GM23248 (cell line): ENCODE measurements around the gene FOXL1. TPM values are rescaled to one million over a fixed set of nuclear protein-coding genes. Genes with fewer than 3 reads are reported as not detected.

Source experiments
- DNase-seq: peaks from one replicate; pipeline ENCODE4 v3.0.0-alpha.2; 2015
- H2AFZ ChIP-seq: fragments of 200-600 bp; sonication (generic); 2 replicates; pipeline ENCODE4 v1.6.1; 2016; ENCODE audit warnings: antibody characterized with exemption
- H3F3A ChIP-seq: fragments of 200-600 bp; sonication (generic); 2 replicates; pipeline ENCODE4 v1.6.1; 2016; ENCODE audit warnings: mild to moderate bottlenecking, antibody characterized with exemption, mixed run types; ENCODE audit not compliant: insufficient read depth
- H3K27ac ChIP-seq: fragments of 200-600 bp; sonication (generic); 2 replicates; pipeline ENCODE4 v1.5.1; 2016; ENCODE audit warnings: mild to moderate bottlenecking
- H3K27me3 ChIP-seq: fragments of 200-600 bp; sonication (generic); replicated peaks from 2 replicates; pipeline ENCODE4 v1.6.1; 2016; ENCODE audit warnings: mild to moderate bottlenecking; ENCODE audit not compliant: insufficient read depth
- H3K36me3 ChIP-seq: fragments of 200-600 bp; sonication (generic); 2 replicates; pipeline ENCODE4 v1.6.1; 2016; ENCODE audit warnings: low read depth, mild to moderate bottlenecking
- H3K4me1 ChIP-seq: fragments of 200-600 bp; sonication (generic); 2 replicates; pipeline ENCODE4 v1.6.1; 2016; ENCODE audit warnings: mild to moderate bottlenecking; ENCODE audit not compliant: insufficient read depth
- H3K4me2 ChIP-seq: fragments of 200-600 bp; sonication (generic); one replicate; pipeline ENCODE4 v1.6.1; 2016; ENCODE audit warnings: mild to moderate bottlenecking; ENCODE audit not compliant: unreplicated experiment
- H3K4me3 ChIP-seq: fragments of 200-600 bp; sonication (generic); 2 replicates; pipeline ENCODE4 v1.5.1; 2016; ENCODE audit warnings: mild to moderate bottlenecking
- H3K79me2 ChIP-seq: fragments of 200-600 bp; sonication (generic); 2 replicates; pipeline ENCODE4 v1.6.1; 2016; ENCODE audit warnings: mild to moderate bottlenecking; ENCODE audit not compliant: insufficient read depth
- H3K9ac ChIP-seq: fragments of 200-600 bp; sonication (generic); 2 replicates; pipeline ENCODE4 v1.6.1; 2016; ENCODE audit warnings: mild to moderate bottlenecking
- H3K9me2 ChIP-seq: fragments of 200-600 bp; sonication (generic); 2 replicates; pipeline ENCODE4 v1.6.1; 2016; ENCODE audit warnings: mixed run types, mild to moderate bottlenecking, moderate library complexity; ENCODE audit not compliant: insufficient read depth
- H3K9me3 ChIP-seq: fragments of 200-600 bp; sonication (generic); one replicate; pipeline ENCODE4 v1.6.1; 2017; ENCODE audit warnings: low read depth
- H4K20me1 ChIP-seq: fragments of 200-600 bp; sonication (generic); 2 replicates; pipeline ENCODE4 v1.6.0; 2016; ENCODE audit not compliant: insufficient read depth
- EZH2 ChIP-seq: fragments of 200-600 bp; sonication (generic); IDR thresholded peaks from 2 replicates; pipeline ENCODE4 v1.6.1; 2018; ENCODE audit warnings: antibody characterized with exemption, mild to moderate bottlenecking; ENCODE audit not compliant: insufficient read depth, poor library complexity, severe bottlenecking
- EZH2phosphoT487 ChIP-seq: fragments of 200-600 bp; sonication (generic); IDR thresholded peaks from 2 replicates; pipeline ENCODE4 v1.6.1; 2018; ENCODE audit warnings: antibody characterized with exemption, moderate library complexity, mild to moderate bottlenecking, low read depth; ENCODE audit not compliant: insufficient read depth
- WGBS, 2 experiments: methylation state at CpG; one replicate each; pipeline ENCODE4 v1.1.6; 2015 to 2017; ENCODE audit warnings: low lambda C conversion rate in 2 of 2, low coverage in 1 of 2; ENCODE audit errors: missing lambda C conversion rate in 2 of 2; 5-methylcytosine and 5-hydroxymethylcytosine counted together
- in situ Hi-C: fragments of 300-500 bp; cut with MboI; formaldehyde crosslinking; loops from 2 replicates; pipeline ENCODE4 v1.15.0; 2020
- polyA plus RNA-seq: library from polyadenylated mRNA; unstranded; fragments of >200 nt; fragmentation: Nextera tagmentation; extraction: Ambion mirVana; gene quantifications from 2 replicates; pipeline ENCODE4 v1.2.1, GENCODE V29; 2016
- total RNA-seq: library from RNA; depleted of rRNA; stranded (reverse); fragments of >200 nt; shearing (Covaris generic); gene quantifications from 2 replicates; pipeline ENCODE4 v1.2.3, GENCODE V29; 2014

Gene FOXL1
- total and polyA plus RNA-seq, 2 experiments from 2014 or later: 4.9 to 14.5 TPM

GRCh38 chr16:86531641-86532525 is 46.5 kb upstream of the FOXL1 start:
- Histone ChIP-seq H3K4me1 (no peaks in the 10 kb centered on the region), H3K4me2 (no peak overlapping the region), H3K27ac (no peak overlapping the region), H4K20me1 (no peaks in the 10 kb centered on the region), H3K9me2 (no peaks in the 10 kb centered on the region), H3K4me3 (no peak overlapping the region), H3K36me3 (no peaks in the 10 kb centered on the region), H3K9me3 (no peaks in the 10 kb centered on the region), H2AFZ (no peak overlapping the region), H3F3A (no peaks in the 10 kb centered on the region), H3K79me2 (no peaks in the 10 kb centered on the region), H3K9ac (no peak overlapping the region), H3K27me3 (no peaks in the 10 kb centered on the region)
- no peak for TF ChIP-seq EZH2phosphoT487
- TF ChIP-seq EZH2: no peak
- no peak for DNase-seq
- in situ Hi-C loops: no loop called here
- 91 to 92% methylated on average over 47 to 49 of the region's 49 CpGs for WGBS, 2 experiments

GRCh38 chr16:86532526-86532815 is 45.9 kb upstream of the FOXL1 start:
- no peak for TF ChIP-seq EZH2
- TF ChIP-seq EZH2phosphoT487: no peak
- Histone ChIP-seq H3K36me3 (no peaks in the 10 kb centered on the region), H3K4me3 (no peak overlapping the region)

GRCh38 chr16:86533076-86533475 is 45.3 kb upstream of the FOXL1 start:
- H3K27ac ChIP-seq: no peak overlapping the region
- no peak for DNase-seq
- H3K4me3 ChIP-seq: no peak overlapping the region
- no peaks in the 10 kb centered on the region for H3K9me2 ChIP-seq
- WGBS, 2 experiments: 96% methylated on average over 8 of the region's 8 CpGs
- no peaks in the 10 kb centered on the region for H3K4me1 ChIP-seq
- no peaks in the 10 kb centered on the region for H3K9me3 ChIP-seq
- no peaks in the 10 kb centered on the region; the same call in 1 of the 2 replicates for H3K36me3 ChIP-seq
- no peaks in the 10 kb centered on the region for H3K27me3 ChIP-seq
- no peak overlapping the region for H3K9ac ChIP-seq
- H2AFZ ChIP-seq: no peak overlapping the region
- in situ Hi-C loops: no loop called here
- H3K4me2 ChIP-seq: no peak overlapping the region
- no peak for TF ChIP-seq EZH2
- no peak for TF ChIP-seq EZH2phosphoT487
- no peaks in the 10 kb centered on the region for H3K79me2 ChIP-seq
- no peaks in the 10 kb centered on the region for H3F3A ChIP-seq
- H4K20me1 ChIP-seq: no peaks in the 10 kb centered on the region

More at GRCh38 chr16:86532526-86532815, 45.9 kb upstream of the FOXL1 start:
- Histone ChIP-seq H3F3A (no peaks in the 10 kb centered on the region), H3K9me2 (no peaks in the 10 kb centered on the region), H3K9me3 (no peaks in the 10 kb centered on the region), H2AFZ (no peak overlapping the region), H3K79me2 (no peaks in the 10 kb centered on the region), H3K27ac (no peak overlapping the region), H3K4me2 (no peak overlapping the region), H3K9ac (no peak overlapping the region), H3K27me3 (no peaks in the 10 kb centered on the region), H3K4me1 (no peaks in the 10 kb centered on the region), H4K20me1 (no peaks in the 10 kb centered on the region)
- no peak for DNase-seq
- WGBS, 2 experiments: 92 to 96% methylated on average over 7 of the region's 7 CpGs
- in situ Hi-C loops: no loop called here

GRCh38 chr16:86533767-86534351 is 44.5 kb upstream of the FOXL1 start:
- H3K36me3 ChIP-seq: peaks cover 4% of the 10 kb centered on the region; the same call in 1 of the 2 replicates
- H3K4me2 ChIP-seq: no peak overlapping the region
- no peak overlapping the region for H2AFZ ChIP-seq
- H3K9me2 ChIP-seq: no peaks in the 10 kb centered on the region
- no peak overlapping the region for H3K9ac ChIP-seq
- TF ChIP-seq EZH2phosphoT487 (no peak), EZH2 (no peak)
- no peaks in the 10 kb centered on the region for H3K79me2 ChIP-seq
- no peak overlapping the region for H3K4me3 ChIP-seq
- no peaks in the 10 kb centered on the region for H3K27me3 ChIP-seq
- no peak overlapping the region for H3K27ac ChIP-seq
- in situ Hi-C loops: no loop called here
- DNase-seq: no peak
- no peaks in the 10 kb centered on the region for H3K4me1 ChIP-seq
- H4K20me1 ChIP-seq: no peaks in the 10 kb centered on the region
- 89 to 91% methylated on average over 8 of the region's 8 CpGs for WGBS, 2 experiments
- H3F3A ChIP-seq: no peaks in the 10 kb centered on the region
- H3K9me3 ChIP-seq: no peaks in the 10 kb centered on the region
